CD14-positive monocyte (primary cell): ENCODE measurements around the gene BCR. TPM values are rescaled to one million over a fixed set of nuclear protein-coding genes. Genes with fewer than 3 reads are reported as not detected.

Experiments
- DNase-seq, 3 donors: peaks; one replicate each; pipeline ENCODE4 v3.0.0-alpha.2; 2011 to 2022
- H2AFZ ChIP-seq: 2 replicates; pipeline ENCODE4 v1.6.0; 2012; ENCODE audit warnings: mild to moderate bottlenecking, low read depth, low read length, inconsistent platforms; ENCODE audit not compliant: insufficient read depth, poor library complexity, severe bottlenecking
- H3K27ac ChIP-seq, 2 donors: 1 replicate in 1 of 2; 2 replicates in 1 of 2; pipeline ENCODE4 v1.5.1; 2012 to 2013; ENCODE audit warnings: low read length in 2 of 2, control low read depth in 1 of 2, inconsistent platforms in 1 of 2, low read depth in 1 of 2, mild to moderate bottlenecking in 1 of 2
- H3K27me3 ChIP-seq, 2 donors: one replicate each; pipeline versions ENCODE4 v1.6.0 to v1.6.1; 2011 to 2013; ENCODE audit warnings: low read length in 2 of 2; ENCODE audit not compliant: control insufficient read depth in 2 of 2, insufficient read depth in 2 of 2
- H3K36me3 ChIP-seq, 2 donors: replicated peaks in 1 of 2; 1 replicate in 1 of 2; 2 replicates in 1 of 2; pipeline versions ENCODE4 v1.5.1 to v1.6.1; 2012 to 2013; ENCODE audit warnings: low read length in 2 of 2, control low read depth in 1 of 2, inconsistent platforms in 1 of 2, mild to moderate bottlenecking in 1 of 2; ENCODE audit not compliant: insufficient read depth in 2 of 2, control insufficient read depth in 1 of 2
- H3K4me1 ChIP-seq, 2 donors: 1 replicate in 1 of 2; 2 replicates in 1 of 2; pipeline versions ENCODE4 v1.5.1 to v1.6.1; 2012 to 2013; ENCODE audit warnings: low read length in 2 of 2, control low read depth in 1 of 2, inconsistent platforms in 1 of 2, mild to moderate bottlenecking in 1 of 2, moderate library complexity in 1 of 2; ENCODE audit not compliant: insufficient read depth in 2 of 2, control insufficient read depth in 1 of 2
- H3K4me2 ChIP-seq: replicated peaks from 2 replicates; pipeline ENCODE3; 2012; ENCODE audit warnings: low read length, moderate library complexity, mild to moderate bottlenecking; ENCODE audit not compliant: poor library complexity, severe bottlenecking; ENCODE audit errors: extremely low read depth
- H3K4me3 ChIP-seq, 3 experiments: fragments of 200-600 bp in 1 of 3; sonication (generic) in 1 of 3; replicated peaks in 1 of 3; 1 replicate in 2 of 3; 2 replicates in 1 of 3; pipeline ENCODE4 v1.5.1; 2011 to 2013; ENCODE audit warnings: low read length in 3 of 3, mild to moderate bottlenecking in 3 of 3, control low read depth in 2 of 3, low read depth in 2 of 3, inconsistent platforms in 1 of 3, moderate library complexity in 1 of 3
- H3K79me2 ChIP-seq: 2 replicates; pipeline ENCODE4 v1.6.0; 2012; ENCODE audit warnings: mild to moderate bottlenecking, control low read depth, inconsistent platforms, low read length, moderate library complexity; ENCODE audit not compliant: insufficient read depth
- H3K9ac ChIP-seq: 2 replicates; pipeline ENCODE4 v1.6.0; 2017; ENCODE audit warnings: low read length, mild to moderate bottlenecking; ENCODE audit not compliant: insufficient read depth, poor library complexity, severe bottlenecking
- H3K9me3 ChIP-seq, 2 donors: replicated peaks in 1 of 2; 1 replicate in 1 of 2; 2 replicates in 1 of 2; pipeline versions ENCODE4 v1.5.1 to v1.6.1; 2012 to 2013; ENCODE audit warnings: low read length in 2 of 2, control low read depth in 1 of 2; ENCODE audit not compliant: control insufficient read depth in 1 of 2, insufficient read depth in 1 of 2
- H4K20me1 ChIP-seq: 2 replicates; pipeline ENCODE4 v1.6.0; 2012; ENCODE audit warnings: mild to moderate bottlenecking, low read length, control low read depth, moderate library complexity; ENCODE audit not compliant: insufficient read depth
- H3K27ac Mint-ChIP-seq, 7 donors: one replicate each; pipeline ENCODE4 v1.8.0; 2020; ENCODE audit warnings: mild to moderate bottlenecking in 7 of 7, mixed read lengths in 7 of 7, moderate library complexity in 6 of 7, inconsistent platforms in 2 of 7
- H3K27me3 Mint-ChIP-seq, 3 donors: one replicate each; pipeline ENCODE4 v1.8.0; 2021 to 2022; ENCODE audit warnings: low read depth in 3 of 3, mild to moderate bottlenecking in 3 of 3, mixed read lengths in 3 of 3, moderate library complexity in 3 of 3, inconsistent platforms in 1 of 3
- H3K36me3 Mint-ChIP-seq, 2 donors: one replicate each; pipeline ENCODE4 v1.8.0; 2020; ENCODE audit warnings: mixed read lengths in 2 of 2, inconsistent platforms in 1 of 2, mild to moderate bottlenecking in 1 of 2
- H3K4me1 Mint-ChIP-seq: one replicate; pipeline ENCODE4 v1.8.0; 2020; ENCODE audit warnings: mild to moderate bottlenecking, mixed read lengths
- H3K4me3 Mint-ChIP-seq, 2 donors: one replicate each; pipeline ENCODE4 v1.8.0; 2020; ENCODE audit warnings: mild to moderate bottlenecking in 2 of 2, mixed read lengths in 2 of 2, moderate library complexity in 1 of 2
- H3K9me3 Mint-ChIP-seq, 7 donors: one replicate each; pipeline ENCODE4 v1.8.0; 2020 to 2022; ENCODE audit warnings: mixed read lengths in 7 of 7, mild to moderate bottlenecking in 6 of 7, moderate library complexity in 6 of 7, inconsistent platforms in 2 of 7
- WGBS: methylation state at CpG from one replicate; pipeline ENCODE4 v1.1.5; 2013; ENCODE audit warnings: missing lambda C conversion rate; ENCODE audit not compliant: insufficient coverage; 5-methylcytosine and 5-hydroxymethylcytosine counted together
- intact Hi-C, 2 donors: fragments of 100-400 bp; cut with micrococcal nuclease; formaldehyde crosslinking; loops; one replicate each; pipeline versions ENCODE4 v1.15.0 to v1.15.1; 2023
- polyA plus RNA-seq, 3 donors: library from polyadenylated mRNA; depleted of rRNA in 1 of 3; unstranded in 2 of 3; stranded (reverse) in 1 of 3; fragments of 300-500 nt in 2 of 3; fragments of >200 nt in 1 of 3; fragmentation: Illumina TruSeq in 2 of 3; gene quantifications; 1 replicate in 2 of 3; 2 replicates in 1 of 3; pipeline ENCODE4 v1.2.3, GENCODE V29; 2012 to 2021
- TF ChIP-seq, protein P1 (sequence below): fragments of 200-600 bp; IDR thresholded peaks from one replicate; pipeline ENCODE4 v1.8.0; 2022; ENCODE audit warnings: antibody characterized with exemption, mild to moderate bottlenecking

Gene BCR
- polyA plus RNA-seq, 3 donors: 0.97 to 20.9 (median 0.97) TPM

DNA sequence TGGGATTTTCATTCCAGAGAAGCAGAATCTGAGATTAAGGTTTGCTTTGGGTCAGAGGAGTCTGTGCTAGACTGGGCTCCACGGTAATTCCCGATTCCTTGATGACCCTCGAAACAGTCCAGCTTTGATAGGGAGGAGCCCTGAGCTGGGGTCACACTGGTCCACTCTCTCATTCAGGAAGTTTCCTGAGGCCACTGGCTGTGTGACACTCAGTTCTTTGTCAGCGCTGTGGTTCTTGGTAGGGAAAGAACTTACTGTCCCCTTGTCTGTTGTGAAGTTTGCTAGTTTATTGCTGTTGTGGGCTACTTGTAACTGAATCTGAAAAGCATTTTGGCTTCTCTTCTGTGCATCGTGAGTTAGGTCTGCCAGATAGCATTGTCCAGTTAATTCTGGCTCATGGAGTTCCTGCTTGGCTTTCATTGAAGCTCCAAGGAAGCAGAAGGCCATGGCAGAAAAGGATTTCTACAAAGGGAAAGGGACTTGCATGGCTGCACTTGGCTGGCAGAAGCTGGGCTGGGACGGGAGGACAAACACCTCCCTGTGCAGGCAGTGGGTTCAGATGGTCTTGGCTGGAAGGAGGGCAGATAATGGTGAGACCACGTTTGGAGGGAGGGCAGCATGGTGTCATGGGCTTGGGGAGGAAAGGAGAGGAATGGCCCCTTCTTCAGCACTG lies 23.3 kb downstream of the BCR start:
- Histone ChIP-seq H4K20me1 (peaks cover 74% of the 10 kb centered on the region), H3K4me3 (no peak overlapping the region), H3K4me2 (no peak overlapping the region), H2AFZ (no peak overlapping the region), H3K4me1 (no peaks in the 10 kb centered on the region), H3K9me3 (no peaks in the 10 kb centered on the region), H3K79me2 (peaks cover 98% of the 10 kb centered on the region), H3K9ac (no peak overlapping the region), H3K36me3 (peaks cover 7 to 59% of the 10 kb centered on the region in 2 donors), H3K27ac (no peak overlapping the region), H3K27me3 (no peaks in the 10 kb centered on the region)
- Mint-ChIP-seq H3K9me3 (no peaks in the 10 kb centered on the region), H3K4me3 (no peak overlapping the region), H3K27me3 (no peaks in the 10 kb centered on the region), H3K4me1 (peaks cover 8% of the 10 kb centered on the region), H3K36me3 (peaks cover 36 to 70% of the 10 kb centered on the region in 2 donors), H3K27ac (peak overlapping the region in 2 of 7 donors; percentile 37 to 42)
- no peak for DNase-seq
- intact Hi-C loops: no loop called here
- WGBS: 96% methylated on average over 6 of the region's 7 CpGs
- TF ChIP-seq, protein P1, sequence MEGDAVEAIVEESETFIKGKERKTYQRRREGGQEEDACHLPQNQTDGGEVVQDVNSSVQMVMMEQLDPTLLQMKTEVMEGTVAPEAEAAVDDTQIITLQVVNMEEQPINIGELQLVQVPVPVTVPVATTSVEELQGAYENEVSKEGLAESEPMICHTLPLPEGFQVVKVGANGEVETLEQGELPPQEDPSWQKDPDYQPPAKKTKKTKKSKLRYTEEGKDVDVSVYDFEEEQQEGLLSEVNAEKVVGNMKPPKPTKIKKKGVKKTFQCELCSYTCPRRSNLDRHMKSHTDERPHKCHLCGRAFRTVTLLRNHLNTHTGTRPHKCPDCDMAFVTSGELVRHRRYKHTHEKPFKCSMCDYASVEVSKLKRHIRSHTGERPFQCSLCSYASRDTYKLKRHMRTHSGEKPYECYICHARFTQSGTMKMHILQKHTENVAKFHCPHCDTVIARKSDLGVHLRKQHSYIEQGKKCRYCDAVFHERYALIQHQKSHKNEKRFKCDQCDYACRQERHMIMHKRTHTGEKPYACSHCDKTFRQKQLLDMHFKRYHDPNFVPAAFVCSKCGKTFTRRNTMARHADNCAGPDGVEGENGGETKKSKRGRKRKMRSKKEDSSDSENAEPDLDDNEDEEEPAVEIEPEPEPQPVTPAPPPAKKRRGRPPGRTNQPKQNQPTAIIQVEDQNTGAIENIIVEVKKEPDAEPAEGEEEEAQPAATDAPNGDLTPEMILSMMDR: no peak

DNA sequence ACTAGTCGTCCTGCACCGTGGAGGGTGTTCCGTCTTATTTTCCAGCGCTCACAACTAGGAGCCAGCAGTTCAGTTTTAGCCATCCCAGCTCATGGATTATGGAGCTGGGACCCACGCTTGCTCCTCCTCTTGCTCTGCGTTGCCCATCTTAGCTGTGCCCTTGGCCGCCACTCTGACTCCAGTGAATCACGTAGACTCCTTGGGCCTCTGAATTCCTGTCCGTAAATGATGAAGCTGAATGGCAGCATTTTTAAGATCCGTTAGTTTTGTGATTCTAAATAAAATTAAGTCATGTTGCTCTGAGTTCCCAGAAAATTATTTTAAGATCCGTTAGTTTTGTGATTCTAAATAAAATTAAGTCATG lies 23.8 kb downstream of the BCR start:
- Histone ChIP-seq H3K79me2 (peaks cover 98% of the 10 kb centered on the region), H2AFZ (no peak overlapping the region), H3K9ac (no peak overlapping the region), H3K9me3 (no peaks in the 10 kb centered on the region), H3K27me3 (no peaks in the 10 kb centered on the region), H4K20me1 (peaks cover 69% of the 10 kb centered on the region), H3K36me3 (peaks cover 7 to 58% of the 10 kb centered on the region in 2 donors), H3K27ac (no peak overlapping the region), H3K4me3 (no peak overlapping the region), H3K4me1 (no peaks in the 10 kb centered on the region), H3K4me2 (no peak overlapping the region)
- no peak for DNase-seq
- no peak overlapping the region for H3K4me3 Mint-ChIP-seq
- no peaks in the 10 kb centered on the region for H3K9me3 Mint-ChIP-seq
- peaks cover 0 to 2% (median 0%) of the 10 kb centered on the region in 3 donors for H3K27me3 Mint-ChIP-seq
- TF ChIP-seq, protein P1: no peak
- intact Hi-C loops: no loop called here
- peaks cover 35 to 70% of the 10 kb centered on the region in 2 donors for H3K36me3 Mint-ChIP-seq
- peaks cover 8% of the 10 kb centered on the region for H3K4me1 Mint-ChIP-seq
- 96% methylated on average over 11 of the region's 11 CpGs for WGBS
- H3K27ac Mint-ChIP-seq: peak overlapping the region in 1 of 7 donors; percentile 32
